Tibial nerve (tissue), 4 donors: ENCODE measurements around the gene CUX1. TPM values are rescaled to one million over a fixed set of nuclear protein-coding genes. Genes with fewer than 3 reads are reported as not detected.
"Not testable (repeated sequence)": the region's sequence is repeated elsewhere in the genome, so short reads cannot be mapped to it uniquely, and the experiment has no call there.

Source experiments
- DNase-seq, 2 donors: peaks; one replicate each; pipeline ENCODE4 v3.0.0-alpha.2; 2019; ENCODE audit warnings: low spot score in 2 of 2
- H3K27ac ChIP-seq, 4 donors: fragments of 200-600 bp; sonication (generic) in 3 of 4; one replicate each; pipeline ENCODE4 v1.5.1; 2017 to 2019; ENCODE audit warnings: mild to moderate bottlenecking in 1 of 4
- H3K27me3 ChIP-seq, 2 donors: fragments of 200-600 bp; sonication (generic) in 1 of 2; one replicate each; pipeline versions ENCODE4 v1.5.1 to v1.6.0; 2017 to 2019
- H3K36me3 ChIP-seq, 3 donors: fragments of 200-600 bp; sonication (generic); one replicate each; pipeline ENCODE4 v1.5.1; 2018 to 2019
- H3K4me1 ChIP-seq, 4 donors: fragments of 200-600 bp; sonication (generic) in 3 of 4; one replicate each; pipeline ENCODE4 v1.5.1; 2017 to 2019
- H3K4me3 ChIP-seq, 4 donors: fragments of 200-600 bp; sonication (generic) in 3 of 4; one replicate each; pipeline ENCODE4 v1.5.1; 2017 to 2019; ENCODE audit warnings: mild to moderate bottlenecking in 1 of 4, moderate library complexity in 1 of 4
- H3K9me3 ChIP-seq, 4 donors: fragments of 200-600 bp; sonication (generic) in 3 of 4; one replicate each; pipeline ENCODE4 v1.5.1; 2017 to 2019
- CTCF ChIP-seq, 5 experiments: fragments of 200-600 bp in 3 of 5; fragments of 450-650 bp in 2 of 5; sonication (generic) in 3 of 5; IDR thresholded peaks; one replicate each; pipeline ENCODE4 v1.5.1; 2016 to 2019; ENCODE audit warnings: antibody characterized with exemption in 5 of 5, mild to moderate bottlenecking in 3 of 5, moderate library complexity in 2 of 5
- EP300 ChIP-seq, 2 donors: sonication (generic); formaldehyde crosslinking; IDR thresholded peaks; one replicate each; pipeline ENCODE4 v1.6.1; 2017; ENCODE audit warnings: antibody characterized with exemption in 2 of 2, mild to moderate bottlenecking in 1 of 2
- POLR2A ChIP-seq, 2 donors: fragments of 450-650 bp; IDR thresholded peaks; one replicate each; pipeline ENCODE4 v1.6.1; 2017; ENCODE audit warnings: antibody characterized with exemption in 2 of 2, mild to moderate bottlenecking in 2 of 2, moderate library complexity in 2 of 2
- WGBS, 2 donors: methylation state at CpG; one replicate each; pipeline ENCODE4 v1.1.5; 2018; 5-methylcytosine and 5-hydroxymethylcytosine counted together
- total RNA-seq, 4 donors: library from RNA; depleted of rRNA; stranded (reverse); fragments of >200 nt; gene quantifications; one replicate each; pipeline ENCODE4 v1.1.0, GENCODE V29; 2016

The CUX1 gene
- total RNA-seq, 4 donors from 2014 or later, result 74.5 to 104 (median 84.3) TPM

GRCh38 chr7:102050864-102051460 lies 233.5 kb downstream of the CUX1 start:
- DNase-seq, result no peak
- Histone ChIP-seq H3K4me3 (no peak overlapping the region), H3K36me3 (peaks cover 0 to 7% (median 0%) of the 10 kb centered on the region in 3 donors), H3K27ac (peak overlapping the region in 1 of 4 donors; percentile 43), H3K27me3 (no peaks in the 10 kb centered on the region), H3K4me1 (peaks cover 0 to 9% (median 3%) of the 10 kb centered on the region in 4 donors), H3K9me3 (peaks cover 0 to 12% (median 2%) of the 10 kb centered on the region in 4 donors)
- TF ChIP-seq EP300 (IDR thresholded peaks at IDR 0.05) (no peak), CTCF (IDR thresholded peaks at IDR 0.05) (no peak), POLR2A (IDR thresholded peaks at IDR 0.05) (no peak)
- 64 to 67% methylated on average over 13 of the region's 13 CpGs for WGBS, 2 donors

DNA sequence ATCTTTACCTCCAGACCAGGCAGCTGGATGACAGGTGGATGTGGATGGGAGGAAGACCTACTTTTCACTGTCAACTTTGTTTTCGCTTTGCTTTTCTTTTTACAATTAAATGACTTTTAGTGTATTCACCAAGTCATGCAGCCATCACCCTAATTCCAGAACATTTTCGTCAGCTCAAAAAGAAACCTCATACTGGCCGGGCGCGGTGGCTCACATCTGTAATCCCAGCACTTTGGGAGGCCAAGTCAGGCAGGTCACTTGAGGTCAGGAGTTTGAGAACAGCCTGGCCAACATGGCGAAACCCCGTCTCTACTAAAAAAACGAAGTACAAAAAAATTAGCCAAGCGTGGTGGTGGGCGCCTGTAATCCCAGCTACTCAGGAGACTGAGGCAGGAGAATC lies 234.3 kb downstream of the CUX1 start:
- not testable (repeated sequence) for H3K27me3 ChIP-seq, H3K36me3 ChIP-seq, H3K27ac ChIP-seq, DNase-seq, H3K4me1 ChIP-seq, H3K4me3 ChIP-seq
- H3K9me3 ChIP-seq, result peaks cover 0 to 19% (median 2%) of the 10 kb centered on the region in 4 donors
- WGBS, 2 donors, result 87 to 90% methylated on average over 10 of the region's 10 CpGs

- no peaks in the 10 kb centered on the region for H3K27me3 ChIP-seq
- H3K9me3 ChIP-seq, result peaks cover 0 to 21% (median 2%) of the 10 kb centered on the region in 4 donors
- no peak for DNase-seq
- WGBS, 2 donors, result 94 to 98% methylated on average over 2 of the region's 2 CpGs
- H3K27ac ChIP-seq, result no peak overlapping the region
- no peak overlapping the region for H3K4me3 ChIP-seq
- TF ChIP-seq EP300 (IDR thresholded peaks at IDR 0.05), result no peak
- no peak for TF ChIP-seq POLR2A (IDR thresholded peaks at IDR 0.05)
- TF ChIP-seq CTCF (IDR thresholded peaks at IDR 0.05), result no peak
- peaks cover 0 to 5% (median 0%) of the 10 kb centered on the region in 4 donors for H3K4me1 ChIP-seq
- H3K36me3 ChIP-seq, result peaks cover 0 to 7% (median 0%) of the 10 kb centered on the region in 3 donors
These were observed 236.7 kb downstream of the CUX1 start for GRCh38 chr7:102054158-102054557.

GRCh38 chr7:102055181-102055976 lies 238.0 kb downstream of the CUX1 start:
- Histone ChIP-seq H3K27ac (no peak overlapping the region), H3K27me3 (no peaks in the 10 kb centered on the region), H3K4me1 (peaks cover 0 to 5% (median 0%) of the 10 kb centered on the region in 4 donors), H3K36me3 (peaks cover 0 to 7% (median 0%) of the 10 kb centered on the region in 3 donors), H3K4me3 (no peak overlapping the region), H3K9me3 (peaks cover 0 to 21% (median 2%) of the 10 kb centered on the region in 4 donors)
- no peak for DNase-seq
- WGBS, 2 donors, result 94 to 96% methylated on average over 2 of the region's 2 CpGs
- TF ChIP-seq POLR2A (IDR thresholded peaks at IDR 0.05) (no peak), EP300 (IDR thresholded peaks at IDR 0.05) (no peak), CTCF (IDR thresholded peaks at IDR 0.05) (no peak)

DNA sequence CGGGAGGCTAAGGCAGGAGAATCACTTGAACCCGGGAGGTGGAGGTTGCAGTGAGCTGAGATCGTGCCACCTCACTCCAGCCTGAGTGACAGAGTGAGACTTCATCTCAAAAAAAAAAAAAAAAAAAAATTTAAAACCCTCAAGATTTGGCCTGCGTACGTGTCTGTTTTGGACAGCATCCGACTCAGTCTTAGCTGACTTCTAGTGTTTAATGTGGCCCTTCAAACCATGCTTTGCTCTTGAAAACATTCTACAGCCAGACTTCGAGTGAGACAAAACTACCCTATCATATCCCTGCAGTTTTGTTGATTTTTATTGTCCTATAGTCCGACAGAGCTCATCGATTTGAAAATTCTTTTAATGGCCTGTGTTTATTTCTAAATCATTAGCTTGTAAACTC lies 242.1 kb downstream of the CUX1 start:
- 81 to 87% methylated on average over 9 of the region's 9 CpGs for WGBS, 2 donors
- no peak for DNase-seq
- H3K27me3 ChIP-seq, result no peaks in the 10 kb centered on the region
- peaks cover 0 to 3% (median 0%) of the 10 kb centered on the region in 3 donors for H3K36me3 ChIP-seq
- H3K27ac ChIP-seq, result no peak overlapping the region
- H3K9me3 ChIP-seq, result peaks cover 0 to 13% (median under 1%) of the 10 kb centered on the region in 4 donors
- no peak for TF ChIP-seq CTCF (IDR thresholded peaks at IDR 0.05)
- no peak for TF ChIP-seq POLR2A (IDR thresholded peaks at IDR 0.05)
- TF ChIP-seq EP300 (IDR thresholded peaks at IDR 0.05), result no peak
- peaks cover 0 to 8% (median 0%) of the 10 kb centered on the region in 4 donors for H3K4me1 ChIP-seq
- H3K4me3 ChIP-seq, result no peak overlapping the region
